Measurements from ENCODE around the gene CD247.

GRCh38 chr1:167545349-167545748 lies 27.0 kb upstream of the CD247 start:
- TF ChIP-seq CTCF (IDR thresholded peaks at IDR 0.05) (no peak), POLR2AphosphoS5 (IDR thresholded peaks at IDR 0.05) (no peak)

Measured in prostate gland (tissue), 2 donors.